ENCODE measurements around the gene STK38. TPM values are rescaled to one million over a fixed set of nuclear protein-coding genes. Genes with fewer than 3 reads are reported as not detected.

The STK38 gene
- total RNA-seq, 1 experiment from 2014 or later = 44.7 TPM

GRCh38 chr6:36546308-36546919 lies 865 bp downstream of the STK38 start:
- Histone ChIP-seq H3K36me3 (ENCODE audit: control insufficient read depth, insufficient read depth, low read length) (no peaks in the 10 kb centered on the region; the same call in none of the 2 replicates), H3K4me3 (ENCODE audit: low read depth in 2 of 2, low read length in 2 of 2) (peak overlapping the region; percentile 64 to 98), H3K9me3 (ENCODE audit: control insufficient read depth, insufficient read depth, low read depth, low read length) (no peaks in the 10 kb centered on the region), H3K4me1 (ENCODE audit: control insufficient read depth, insufficient read depth, low read length) (peaks cover 10% of the 10 kb centered on the region), H3K27ac (ENCODE audit: low read length) (peak overlapping the region; percentile 87), H3K27me3 (ENCODE audit: control insufficient read depth, insufficient read depth, low read length) (no peaks in the 10 kb centered on the region)
- no TSS peak for BruUV-seq (replicated peaks)
- POLR2A ChIA-PET = no interaction called here
- ATAC-seq = peak; percentile 17; the same call in 1 of the 2 replicates
- DNase-seq (ENCODE audit: low read depth, low spot score) = no peak
- in situ Hi-C loops (cut with HindIII; ENCODE audit: low pct_unique_long_range_greater_than_20kb, low sequenced_read_pairs) = no loop called here
- CTCF ChIA-PET = no interaction called here
- intact Hi-C loops (cut with micrococcal nuclease; ENCODE audit: unreplicated experiment) = loop anchor here (2.0 kb wide), 1 partner anchor 48 kb away; the partner anchor contains the start of gene SRSF3
- TF ChIP-seq SIN3A (IDR thresholded peaks at IDR 0.05; ENCODE audit: borderline replicate concordance, insufficient read depth, low read depth, low read length) (no peak), CTCF (IDR thresholded peaks at IDR 0.05) (no peak), POLR2AphosphoS5 (IDR thresholded peaks at IDR 0.05; ENCODE audit: low read depth, low read length) (no peak), TCF7L2 (IDR thresholded peaks at IDR 0.05; ENCODE audit: low read depth, low read length) (no peak)
- TF ChIP-seq, protein P1, sequence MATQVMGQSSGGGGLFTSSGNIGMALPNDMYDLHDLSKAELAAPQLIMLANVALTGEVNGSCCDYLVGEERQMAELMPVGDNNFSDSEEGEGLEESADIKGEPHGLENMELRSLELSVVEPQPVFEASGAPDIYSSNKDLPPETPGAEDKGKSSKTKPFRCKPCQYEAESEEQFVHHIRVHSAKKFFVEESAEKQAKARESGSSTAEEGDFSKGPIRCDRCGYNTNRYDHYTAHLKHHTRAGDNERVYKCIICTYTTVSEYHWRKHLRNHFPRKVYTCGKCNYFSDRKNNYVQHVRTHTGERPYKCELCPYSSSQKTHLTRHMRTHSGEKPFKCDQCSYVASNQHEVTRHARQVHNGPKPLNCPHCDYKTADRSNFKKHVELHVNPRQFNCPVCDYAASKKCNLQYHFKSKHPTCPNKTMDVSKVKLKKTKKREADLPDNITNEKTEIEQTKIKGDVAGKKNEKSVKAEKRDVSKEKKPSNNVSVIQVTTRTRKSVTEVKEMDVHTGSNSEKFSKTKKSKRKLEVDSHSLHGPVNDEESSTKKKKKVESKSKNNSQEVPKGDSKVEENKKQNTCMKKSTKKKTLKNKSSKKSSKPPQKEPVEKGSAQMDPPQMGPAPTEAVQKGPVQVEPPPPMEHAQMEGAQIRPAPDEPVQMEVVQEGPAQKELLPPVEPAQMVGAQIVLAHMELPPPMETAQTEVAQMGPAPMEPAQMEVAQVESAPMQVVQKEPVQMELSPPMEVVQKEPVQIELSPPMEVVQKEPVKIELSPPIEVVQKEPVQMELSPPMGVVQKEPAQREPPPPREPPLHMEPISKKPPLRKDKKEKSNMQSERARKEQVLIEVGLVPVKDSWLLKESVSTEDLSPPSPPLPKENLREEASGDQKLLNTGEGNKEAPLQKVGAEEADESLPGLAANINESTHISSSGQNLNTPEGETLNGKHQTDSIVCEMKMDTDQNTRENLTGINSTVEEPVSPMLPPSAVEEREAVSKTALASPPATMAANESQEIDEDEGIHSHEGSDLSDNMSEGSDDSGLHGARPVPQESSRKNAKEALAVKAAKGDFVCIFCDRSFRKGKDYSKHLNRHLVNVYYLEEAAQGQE (IDR thresholded peaks at IDR 0.05; ENCODE audit: insufficient read depth in 1 of 2, low read depth in 2 of 2, low read length in 1 of 2) = no peak

- TSS peak; percentile 84 for BruUV-seq (replicated peaks)
- no peak for TF ChIP-seq POLR2AphosphoS5 (IDR thresholded peaks at IDR 0.05; ENCODE audit: low read depth, low read length)
- TF ChIP-seq, protein P1 (IDR thresholded peaks at IDR 0.05; ENCODE audit: insufficient read depth in 1 of 2, low read depth in 2 of 2, low read length in 1 of 2) = no peak
- TF ChIP-seq SIN3A (IDR thresholded peaks at IDR 0.05; ENCODE audit: borderline replicate concordance, insufficient read depth, low read depth, low read length) = no peak
- no peak for TF ChIP-seq TCF7L2 (IDR thresholded peaks at IDR 0.05; ENCODE audit: low read depth, low read length)
- ChIA-PET CTCF (interaction anchor here (0.6 kb wide), 1 partner anchor 82 kb away, joined by 3 read pairs; no protein-coding TSS in a partner anchor), POLR2A (interaction anchor here (0.6 kb wide), 3 partner anchors 11 to 98 kb away, joined by 3 to 16 read pairs (median 4); no protein-coding TSS in a partner anchor)
- H3K4me1 ChIP-seq (ENCODE audit: control insufficient read depth, insufficient read depth, low read length) = peaks cover 10% of the 10 kb centered on the region
- H3K4me3 ChIP-seq (ENCODE audit: low read depth in 2 of 2, low read length in 2 of 2) = peak overlapping the region; percentile 64 to 98
- peaks cover 3% of the 10 kb centered on the region for H3K36me3 ChIP-seq (ENCODE audit: control insufficient read depth, insufficient read depth, low read length)
- intact Hi-C loops (cut with micrococcal nuclease; ENCODE audit: unreplicated experiment) (loop anchor here (2.0 kb wide), 1 partner anchor 49 kb away; the partner anchor contains the start of gene SRSF3), in situ Hi-C loops (cut with HindIII; ENCODE audit: low pct_unique_long_range_greater_than_20kb, low sequenced_read_pairs) (no loop called here)
- no peak for DNase-seq (ENCODE audit: low read depth, low spot score)
- no peaks in the 10 kb centered on the region for H3K9me3 ChIP-seq (ENCODE audit: control insufficient read depth, insufficient read depth, low read depth, low read length)
- ATAC-seq = no peak
- peak overlapping the region; percentile 87 for H3K27ac ChIP-seq (ENCODE audit: low read length)
- no peaks in the 10 kb centered on the region for H3K27me3 ChIP-seq (ENCODE audit: control insufficient read depth, insufficient read depth, low read length)
Observed at GRCh38 chr6:36545767-36546307, 1.4 kb downstream of the STK38 start.
